GM12874 (cell line): ENCODE results near the gene LRP10.

Experiments used
- TF ChIP-seq, protein P1 (sequence below): IDR thresholded peaks from 2 replicates; pipeline ENCODE4 v1.5.1; 2011; ENCODE audit warnings: low read depth, mild to moderate bottlenecking, control low read depth, low read length, moderate library complexity; ENCODE audit not compliant: insufficient read depth

Gene LRP10

GRCh38 chr14:22882064-22882463, 10.5 kb downstream of the LRP10 start:
- TF ChIP-seq, protein P1, sequence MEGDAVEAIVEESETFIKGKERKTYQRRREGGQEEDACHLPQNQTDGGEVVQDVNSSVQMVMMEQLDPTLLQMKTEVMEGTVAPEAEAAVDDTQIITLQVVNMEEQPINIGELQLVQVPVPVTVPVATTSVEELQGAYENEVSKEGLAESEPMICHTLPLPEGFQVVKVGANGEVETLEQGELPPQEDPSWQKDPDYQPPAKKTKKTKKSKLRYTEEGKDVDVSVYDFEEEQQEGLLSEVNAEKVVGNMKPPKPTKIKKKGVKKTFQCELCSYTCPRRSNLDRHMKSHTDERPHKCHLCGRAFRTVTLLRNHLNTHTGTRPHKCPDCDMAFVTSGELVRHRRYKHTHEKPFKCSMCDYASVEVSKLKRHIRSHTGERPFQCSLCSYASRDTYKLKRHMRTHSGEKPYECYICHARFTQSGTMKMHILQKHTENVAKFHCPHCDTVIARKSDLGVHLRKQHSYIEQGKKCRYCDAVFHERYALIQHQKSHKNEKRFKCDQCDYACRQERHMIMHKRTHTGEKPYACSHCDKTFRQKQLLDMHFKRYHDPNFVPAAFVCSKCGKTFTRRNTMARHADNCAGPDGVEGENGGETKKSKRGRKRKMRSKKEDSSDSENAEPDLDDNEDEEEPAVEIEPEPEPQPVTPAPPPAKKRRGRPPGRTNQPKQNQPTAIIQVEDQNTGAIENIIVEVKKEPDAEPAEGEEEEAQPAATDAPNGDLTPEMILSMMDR = no peak

- TF ChIP-seq, protein P1 = no peak
These were observed 11.1 kb downstream of the LRP10 start for GRCh38 chr14:22882529-22883172.

DNA sequence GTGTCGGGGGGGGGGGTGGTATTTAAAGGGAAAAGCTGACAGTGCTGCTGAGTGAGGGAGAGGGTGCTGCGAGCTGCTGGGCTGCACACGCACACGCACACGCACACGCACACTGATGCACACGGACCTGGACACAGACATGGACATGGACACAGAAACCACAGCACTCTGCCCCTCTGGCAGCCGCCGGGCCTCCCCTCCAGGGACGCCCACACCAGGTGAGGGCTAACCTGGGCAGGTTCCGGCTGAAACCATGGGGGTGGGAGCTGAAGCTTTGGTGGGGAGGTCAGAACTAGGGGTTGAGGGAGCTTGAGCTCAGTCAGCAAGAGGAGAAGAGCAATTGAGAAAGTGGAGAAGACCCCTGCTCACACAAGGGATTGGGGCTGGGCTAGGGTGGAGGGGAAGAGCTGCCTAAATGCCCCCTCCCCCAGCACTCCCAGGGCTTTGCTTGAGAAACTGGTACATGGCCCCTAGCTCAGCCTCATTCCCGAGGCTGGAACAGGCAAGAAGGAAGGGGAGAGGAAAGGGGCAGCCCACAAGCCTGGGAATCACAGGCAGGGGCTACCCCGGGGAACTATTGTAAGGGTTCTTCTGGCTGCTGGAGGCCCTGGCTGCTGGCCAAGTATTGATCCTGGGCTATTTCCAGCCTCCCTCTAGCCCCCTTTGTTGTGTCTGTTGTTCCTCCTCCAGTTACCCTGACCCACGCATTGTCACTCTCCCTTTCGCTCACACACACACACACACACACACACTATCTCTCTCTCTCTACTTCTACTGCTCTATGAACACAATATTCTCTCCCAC, 11.8 kb downstream of the LRP10 start, which contains the start of gene REM2:
REM2 (plus strand) TSS at position 50 of the 804 bp plus-strand sequence; CDS start at position 116, 66 bp downstream.
- TF ChIP-seq, protein P1 = no peak

- TF ChIP-seq, protein P1 = no peak
These were observed 12.7 kb downstream of the LRP10 start for GRCh38 chr14:22884076-22884737.

GRCh38 chr14:22884738-22885523, 13.4 kb downstream of the LRP10 start:
- TF ChIP-seq, protein P1 = no peak

DNA sequence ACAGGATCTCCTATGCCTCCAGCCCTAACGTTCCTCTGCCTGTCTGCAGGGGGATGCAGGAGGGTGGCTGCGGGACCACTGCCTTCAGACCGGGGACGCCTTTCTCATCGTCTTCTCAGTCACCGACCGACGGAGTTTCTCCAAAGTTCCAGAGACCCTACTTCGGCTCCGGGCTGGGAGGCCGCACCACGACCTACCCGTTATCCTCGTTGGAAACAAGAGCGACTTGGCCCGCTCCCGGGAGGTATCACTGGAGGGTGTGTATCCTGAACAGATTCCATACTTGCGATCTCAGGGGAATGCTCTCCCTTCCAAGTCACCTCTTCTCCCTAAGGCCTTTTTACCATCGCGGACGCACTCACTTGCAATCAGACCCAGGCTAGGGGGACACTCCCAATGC, 14.4 kb downstream of the LRP10 start:
- TF ChIP-seq, protein P1 = no peak
